OCI-M1 (cell line): ENCODE data around the gene LHFPL3.

ENCODE experiments used
- DNase-seq: peaks from one replicate; lab custom pipeline; 2025; lab: John Stamatoyannopoulos, UW

Gene LHFPL3

GRCh38 chr7:104801022-104801421, 472.6 kb downstream of the LHFPL3 start:
- DNase-seq = no peak

DNA sequence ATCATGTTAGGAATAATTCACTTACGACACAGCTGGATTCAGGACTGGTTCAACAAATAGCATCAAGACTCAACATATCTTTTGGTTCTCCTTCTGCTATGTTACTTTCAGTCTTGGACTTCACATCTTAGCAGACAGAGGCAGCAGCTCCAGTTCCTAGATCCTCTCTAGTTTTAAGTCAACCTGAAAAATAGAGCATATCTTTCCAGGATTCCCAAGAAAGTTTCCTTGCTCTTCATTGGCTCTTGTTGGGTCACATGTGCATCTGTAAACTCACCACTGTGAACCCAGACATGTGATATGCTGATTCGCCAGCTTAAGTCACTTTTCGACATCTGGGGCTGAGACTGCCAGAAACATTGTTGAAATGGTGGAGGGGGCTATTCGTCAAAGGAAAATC, 475.5 kb downstream of the LHFPL3 start:
- no peak for DNase-seq

GRCh38 chr7:104804696-104805095, 476.3 kb downstream of the LHFPL3 start:
- peak; percentile 49 for DNase-seq

DNA sequence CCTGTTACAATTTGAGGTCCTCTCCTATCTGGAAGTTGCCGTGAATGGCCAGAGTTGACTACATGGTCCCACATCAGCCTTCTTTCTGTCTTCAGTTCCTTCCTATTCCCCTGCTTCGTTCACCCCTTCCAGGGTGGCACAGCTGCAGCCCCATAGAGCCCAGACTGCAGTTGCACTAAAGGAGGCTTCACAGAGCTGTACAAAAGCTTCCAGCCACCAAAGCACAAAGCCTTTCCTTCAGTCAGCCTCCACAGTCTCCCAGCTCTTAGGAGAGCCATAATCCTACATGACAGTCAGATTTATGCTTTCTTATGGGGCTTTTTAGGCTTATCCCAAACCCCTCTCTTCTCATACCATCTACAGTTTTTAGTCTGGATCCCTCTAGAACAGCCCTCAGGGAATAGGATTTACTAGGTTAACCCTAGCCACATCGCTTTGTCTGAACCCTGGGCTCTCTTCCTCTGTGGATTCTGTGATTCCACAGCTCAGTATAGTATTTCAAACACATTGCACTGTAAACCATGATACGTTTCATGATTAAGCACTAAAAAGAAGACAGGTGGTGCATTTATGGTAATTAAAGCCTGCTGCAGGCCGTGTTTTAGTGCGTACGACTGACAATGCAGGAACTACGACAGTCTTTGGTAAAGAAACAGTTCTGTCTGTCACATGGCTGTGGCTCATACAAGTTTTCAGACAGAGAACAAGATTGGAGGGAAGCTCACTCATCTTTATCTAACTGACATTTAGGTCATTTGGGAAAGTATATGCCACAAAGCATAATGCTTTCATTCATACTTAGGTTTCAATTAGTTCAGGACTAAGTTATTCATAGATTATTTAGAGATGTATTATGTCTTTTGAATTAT, 477.3 kb downstream of the LHFPL3 start:
- DNase-seq = no peak

GRCh38 chr7:104807671-104808070, 479.3 kb downstream of the LHFPL3 start:
- DNase-seq = no peak

GRCh38 chr7:104809906-104810305, 481.5 kb downstream of the LHFPL3 start:
- no peak for DNase-seq

DNA sequence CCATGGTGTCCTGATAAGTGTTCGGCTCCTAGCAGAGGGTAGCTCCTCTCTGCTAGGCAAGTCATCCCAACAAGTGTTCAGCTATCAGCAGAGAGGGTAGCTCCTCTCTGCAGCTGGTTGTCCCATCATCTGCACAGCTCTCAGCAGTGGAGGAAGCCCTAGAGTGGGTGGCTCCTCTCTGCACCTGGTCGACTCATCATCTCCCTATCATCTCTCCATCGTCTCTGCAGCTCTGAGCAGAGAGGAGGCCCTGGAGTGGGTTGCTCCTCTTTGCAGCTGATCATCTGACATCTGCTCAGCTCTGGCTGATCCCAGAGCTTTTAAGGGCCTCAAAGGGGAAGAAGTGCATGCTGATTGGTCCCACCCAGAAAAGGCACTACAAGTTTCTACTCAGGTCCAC, 485.7 kb downstream of the LHFPL3 start:
- DNase-seq = no peak

- DNase-seq = no peak
Measured at GRCh38 chr7:104814671-104815400, 486.4 kb downstream of the LHFPL3 start.

- DNase-seq = no peak
Measured at GRCh38 chr7:104816537-104816936, 488.1 kb downstream of the LHFPL3 start.

DNA sequence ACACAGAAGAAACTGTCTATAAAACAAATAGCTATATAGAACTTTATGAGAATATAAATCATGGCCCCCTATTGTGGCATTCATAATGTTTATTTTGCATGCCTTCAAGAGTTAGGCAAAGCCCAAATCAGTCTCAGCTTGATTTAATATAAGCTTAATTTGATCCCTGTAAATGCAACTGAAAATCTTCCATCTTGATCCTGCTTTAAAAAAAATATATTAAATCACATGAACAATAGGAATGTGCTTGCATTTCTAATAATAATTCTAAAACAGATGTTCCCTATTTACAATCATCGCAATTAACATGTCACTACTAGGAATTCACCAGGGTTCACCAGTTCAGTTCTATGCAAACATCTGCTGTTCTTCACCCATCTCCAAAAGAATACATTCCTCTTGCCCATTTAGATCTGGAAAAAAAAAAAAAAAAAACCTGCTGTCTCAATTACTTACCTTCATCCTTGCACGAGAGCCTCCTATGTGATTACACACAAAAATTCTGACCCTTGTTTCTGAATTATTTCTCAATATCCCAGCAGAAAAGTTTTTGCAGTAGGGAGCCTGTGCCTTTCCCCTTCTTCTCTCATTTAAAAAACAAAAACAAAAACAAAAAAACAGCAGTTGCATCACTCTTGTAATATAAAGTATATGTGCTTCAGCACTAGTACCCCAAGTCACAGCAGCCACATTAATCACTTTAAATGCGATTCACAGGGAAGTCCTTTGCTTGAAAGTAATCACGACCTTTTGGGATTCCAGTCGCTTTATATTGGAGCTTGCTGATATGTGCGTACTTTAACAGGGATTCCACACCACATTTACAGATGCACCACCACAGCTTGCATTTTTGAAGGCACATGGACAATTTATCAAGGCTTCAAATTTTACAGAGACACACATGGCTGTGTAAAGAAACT, 490.8 kb downstream of the LHFPL3 start:
- DNase-seq = no peak

- no peak for DNase-seq
Measured at GRCh38 chr7:104820836-104821535, 492.6 kb downstream of the LHFPL3 start.

DNA sequence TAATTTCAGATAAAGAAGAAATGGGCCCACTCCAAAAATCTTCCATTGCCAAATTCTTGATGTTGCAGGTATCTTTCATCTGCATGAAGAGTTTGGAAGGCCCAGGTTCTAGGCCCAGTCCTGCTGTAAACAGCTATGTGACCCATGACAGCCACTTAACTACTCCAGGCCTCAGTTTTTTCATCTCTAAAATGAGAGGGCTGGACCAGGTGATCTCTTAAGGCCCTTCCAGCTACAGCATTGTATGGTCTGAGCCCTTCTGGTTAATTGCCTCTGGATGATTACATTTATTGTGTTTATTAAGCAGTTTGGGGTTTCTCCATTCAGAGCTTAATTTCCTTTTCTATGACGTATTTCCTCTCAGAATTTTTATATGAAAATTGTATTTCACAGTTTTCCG, 494.8 kb downstream of the LHFPL3 start:
- DNase-seq = no peak

GRCh38 chr7:104825099-104825498, 496.7 kb downstream of the LHFPL3 start:
- no peak for DNase-seq

DNA sequence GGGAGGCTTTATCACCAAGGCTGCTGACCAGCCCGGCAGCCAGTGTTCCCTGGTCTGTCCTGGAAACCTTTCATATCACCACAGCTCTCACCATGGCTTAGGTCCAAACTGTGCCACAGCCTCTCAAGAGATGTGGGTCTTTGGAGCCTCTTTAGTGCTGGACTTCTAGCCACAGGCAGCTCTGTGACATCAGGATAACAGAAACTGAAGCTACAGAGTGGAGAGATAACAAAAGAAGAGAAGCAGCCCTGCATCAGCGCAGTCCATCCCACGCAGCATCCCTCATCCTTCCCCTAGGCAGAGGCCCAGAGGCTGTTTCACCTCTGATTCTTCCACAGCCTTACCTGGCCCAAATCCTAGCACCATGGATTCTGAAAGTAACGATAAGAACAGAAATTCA, 497.7 kb downstream of the LHFPL3 start:
- peak; percentile 83 for DNase-seq

- DNase-seq = no peak
Measured at GRCh38 chr7:104836976-104837375, 508.6 kb downstream of the LHFPL3 start.

DNA sequence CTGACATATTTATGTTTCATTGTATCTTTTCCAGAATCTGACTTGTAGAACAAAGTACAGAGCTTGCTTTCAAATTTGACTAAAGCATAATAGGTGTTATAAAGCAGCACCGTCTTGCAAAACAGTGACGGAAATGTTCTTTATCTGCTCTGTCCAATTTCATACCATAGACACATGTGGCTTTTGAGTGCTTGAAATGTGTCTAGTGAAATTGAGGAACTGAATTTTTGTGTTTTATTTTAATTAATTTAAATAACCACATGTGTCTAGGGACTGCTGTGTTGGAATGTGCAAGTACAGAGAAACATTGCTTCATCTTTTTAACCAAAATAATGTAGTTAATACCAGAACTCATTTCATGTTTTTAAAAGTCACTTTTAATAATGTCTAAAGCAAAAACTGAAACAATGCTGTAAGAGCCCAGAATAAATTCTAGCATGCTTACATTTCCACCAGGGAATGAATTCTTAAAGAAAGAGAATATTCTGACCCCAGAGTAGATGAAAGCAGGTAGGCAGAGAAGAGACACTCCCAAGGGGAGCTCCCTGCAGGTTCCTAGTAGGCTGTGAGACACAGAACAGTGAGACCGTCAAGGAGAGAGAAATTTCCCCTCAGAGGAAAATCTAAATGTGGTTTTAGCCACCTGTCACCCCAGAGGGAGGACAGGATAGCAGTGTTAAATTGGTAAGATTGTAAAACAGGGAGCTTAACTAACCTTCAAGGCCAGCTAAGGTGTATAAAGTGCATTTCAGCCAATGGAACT, 510.3 kb downstream of the LHFPL3 start:
- peak; percentile 77 for DNase-seq

DNA sequence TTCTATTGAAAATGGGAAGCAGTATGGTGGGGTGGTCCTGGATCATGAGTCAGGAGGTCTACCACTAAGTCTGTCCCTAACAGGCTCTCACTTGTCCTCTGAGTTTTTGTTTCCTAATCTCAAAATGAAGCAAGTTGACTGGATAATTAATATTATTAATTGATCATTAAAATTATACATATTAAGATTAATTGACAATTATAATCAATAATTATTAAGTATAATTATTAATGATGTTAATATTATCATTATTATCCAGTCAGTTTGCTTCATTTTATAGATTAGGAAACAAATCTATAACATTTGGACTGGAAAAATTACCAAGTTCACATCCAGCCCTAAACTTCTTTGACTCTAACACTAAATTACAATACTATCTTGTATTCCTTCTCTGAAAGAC, 511.4 kb downstream of the LHFPL3 start:
- DNase-seq = no peak

DNA sequence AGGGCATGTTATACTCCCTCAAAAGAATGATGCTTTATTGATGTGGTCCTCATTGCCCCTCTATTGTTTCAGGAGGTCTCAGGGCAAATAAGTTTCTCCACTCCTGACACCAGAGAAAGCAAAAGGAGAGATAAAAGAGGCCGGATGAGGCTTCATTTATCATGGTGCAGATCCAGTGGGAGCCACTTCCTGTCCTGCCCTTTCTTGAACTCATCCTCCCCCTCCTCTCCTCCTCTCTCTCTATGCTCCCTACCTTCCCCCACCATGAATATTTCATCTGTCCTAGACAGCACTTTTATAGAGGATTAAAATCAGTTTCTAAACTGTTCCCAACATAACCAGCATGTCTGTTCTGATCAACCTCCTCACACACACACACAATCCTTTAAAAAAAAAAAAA, 513.4 kb downstream of the LHFPL3 start:
- DNase-seq = peak; percentile 55

GRCh38 chr7:104843198-104843597, 514.8 kb downstream of the LHFPL3 start:
- no peak for DNase-seq

GRCh38 chr7:104845557-104845956, 517.2 kb downstream of the LHFPL3 start:
- no peak for DNase-seq

DNA sequence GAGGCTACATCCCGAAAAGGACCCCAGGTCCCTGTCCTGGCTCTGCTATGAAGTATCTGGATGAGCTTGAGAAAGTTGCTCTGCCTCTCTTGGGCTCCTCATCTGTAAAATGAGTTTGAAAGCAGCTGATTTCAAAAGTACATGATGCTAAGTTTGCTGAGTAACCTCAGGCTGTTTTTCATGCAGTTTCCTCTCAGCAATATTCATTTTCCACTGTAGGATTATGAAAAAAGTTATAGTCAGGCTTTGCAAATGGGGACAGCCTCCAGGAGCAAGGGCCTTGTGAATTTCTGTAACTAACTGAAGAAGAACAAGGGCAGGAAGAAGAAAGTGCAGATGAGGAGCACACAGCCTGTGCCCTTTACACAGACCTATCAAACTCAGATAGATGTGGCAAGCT, 518.3 kb downstream of the LHFPL3 start:
- DNase-seq = no peak
